ENCODE data around the gene CCDC174.

Gene CCDC174

DNA sequence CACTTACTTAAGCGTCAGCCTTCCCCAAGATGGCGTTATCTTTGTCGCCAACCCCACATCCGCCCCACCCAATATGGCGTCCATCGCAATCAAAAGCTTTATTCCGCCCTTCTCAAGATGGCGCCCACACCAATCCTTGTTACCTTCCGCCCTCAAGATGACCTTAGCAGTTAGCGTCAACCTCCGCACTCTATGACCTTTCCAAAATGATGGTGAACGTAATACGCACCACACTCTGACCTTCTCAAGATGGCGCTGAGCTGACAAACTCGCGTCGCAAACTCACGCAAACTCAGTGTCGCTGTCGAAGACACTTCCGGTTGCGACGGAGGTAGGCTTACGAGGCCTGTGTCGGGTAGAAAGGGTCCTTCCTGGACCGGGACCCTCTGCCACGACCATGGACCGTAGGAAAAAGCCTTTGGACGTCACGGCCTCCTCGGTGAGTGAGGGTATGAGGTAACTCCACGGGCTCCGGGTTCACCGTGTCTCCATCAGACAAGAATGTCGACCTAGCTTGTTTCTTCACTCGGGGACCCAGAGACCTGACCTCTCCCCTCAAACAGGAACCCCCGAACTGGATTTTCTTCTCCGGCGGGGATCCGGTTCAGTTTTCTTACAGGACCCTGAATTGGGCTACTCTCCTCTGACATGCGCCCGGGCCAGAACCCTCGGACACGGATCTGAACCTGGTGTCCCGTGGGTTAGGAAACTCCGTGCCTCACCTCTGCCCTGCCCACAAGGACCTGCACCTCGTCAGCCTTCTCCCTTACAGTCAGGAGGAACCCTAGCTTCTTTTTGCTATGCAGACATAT is at the start of gene CCDC174 (continued):
- TF ChIP-seq, protein P1, sequence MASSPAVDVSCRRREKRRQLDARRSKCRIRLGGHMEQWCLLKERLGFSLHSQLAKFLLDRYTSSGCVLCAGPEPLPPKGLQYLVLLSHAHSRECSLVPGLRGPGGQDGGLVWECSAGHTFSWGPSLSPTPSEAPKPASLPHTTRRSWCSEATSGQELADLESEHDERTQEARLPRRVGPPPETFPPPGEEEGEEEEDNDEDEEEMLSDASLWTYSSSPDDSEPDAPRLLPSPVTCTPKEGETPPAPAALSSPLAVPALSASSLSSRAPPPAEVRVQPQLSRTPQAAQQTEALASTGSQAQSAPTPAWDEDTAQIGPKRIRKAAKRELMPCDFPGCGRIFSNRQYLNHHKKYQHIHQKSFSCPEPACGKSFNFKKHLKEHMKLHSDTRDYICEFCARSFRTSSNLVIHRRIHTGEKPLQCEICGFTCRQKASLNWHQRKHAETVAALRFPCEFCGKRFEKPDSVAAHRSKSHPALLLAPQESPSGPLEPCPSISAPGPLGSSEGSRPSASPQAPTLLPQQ (tag by site-specific recombination; IDR thresholded peaks at IDR 0.05), result peak; percentile 88
- TF ChIP-seq KLF16 (tag by site-specific recombination; IDR thresholded peaks at IDR 0.05) (0 out of 2 replicates have a peak, but pooled peaks have one; percentile 27), RBAK (tag by site-specific recombination; IDR thresholded peaks at IDR 0.05) (no peak), ZNF843 (tag by site-specific recombination; IDR thresholded peaks at IDR 0.05) (peak; percentile 77), TRIM28 (IDR thresholded peaks at IDR 0.05; ENCODE audit: borderline replicate concordance, low read length) (peak; percentile 87; the same call in 1 of the 2 replicates), ZNF354C (tag by site-specific recombination; IDR thresholded peaks at IDR 0.05; ENCODE audit: borderline replicate concordance, low read depth) (no peak), ZSCAN30 (tag by site-specific recombination; IDR thresholded peaks at IDR 0.05) (no peak), ZNF341 (tag by site-specific recombination; IDR thresholded peaks at IDR 0.05; ENCODE audit: low read depth) (no peak), YY2 (tag by site-specific recombination; IDR thresholded peaks at IDR 0.05) (peak; percentile 100), ZNF747 (tag by site-specific recombination; IDR thresholded peaks at IDR 0.05) (no peak), ZNF585B (tag by site-specific recombination; IDR thresholded peaks at IDR 0.05) (no peak), HOXC10 (CRISPR knock-in tag; IDR thresholded peaks at IDR 0.05) (no peak), FEZF1 (tag by site-specific recombination; IDR thresholded peaks at IDR 0.05) (no peak), ZNF133 (tag by site-specific recombination; IDR thresholded peaks at IDR 0.05) (no peak), ZNF561 (tag by site-specific recombination; IDR thresholded peaks at IDR 0.05; ENCODE audit: borderline replicate concordance) (peak; percentile 62; the same call in 1 of the 2 replicates), SP2 (tag by site-specific recombination; IDR thresholded peaks at IDR 0.05) (peak; percentile 74), ZNF175 (tag by site-specific recombination; IDR thresholded peaks at IDR 0.05) (no peak), ZNF610 (tag by site-specific recombination; IDR thresholded peaks at IDR 0.05; ENCODE audit: borderline replicate concordance) (peak; percentile 85), ZNF791 (tag by site-specific recombination; IDR thresholded peaks at IDR 0.05) (no peak), ZNF501 (tag by site-specific recombination; IDR thresholded peaks at IDR 0.05) (peak; percentile 91), ZNF664 (tag by site-specific recombination; IDR thresholded peaks at IDR 0.05) (peak; percentile 40; the same call in 1 of the 2 replicates), ZNF114 (tag by site-specific recombination; IDR thresholded peaks at IDR 0.05) (no peak), ZBTB48 (tag by site-specific recombination; IDR thresholded peaks at IDR 0.05) (0 out of 2 replicates have a peak, but pooled peaks have one; percentile 16), YY1 (tag by site-specific recombination; IDR thresholded peaks at IDR 0.05) (peak; percentile 100), ZNF391 (tag by site-specific recombination; IDR thresholded peaks at IDR 0.05; ENCODE audit: borderline replicate concordance, low read depth) (peak; percentile 81; the same call in 1 of the 2 replicates), ZBTB7A (tag by site-specific recombination; IDR thresholded peaks at IDR 0.05; ENCODE audit: low read depth) (0 out of 2 replicates have a peak, but pooled peaks have one; percentile 73), ZSCAN16 (tag by site-specific recombination; IDR thresholded peaks at IDR 0.05) (no peak), PRDM1 (tag by site-specific recombination; IDR thresholded peaks at IDR 0.05) (no peak)
- TF ChIP-seq, protein P2, sequence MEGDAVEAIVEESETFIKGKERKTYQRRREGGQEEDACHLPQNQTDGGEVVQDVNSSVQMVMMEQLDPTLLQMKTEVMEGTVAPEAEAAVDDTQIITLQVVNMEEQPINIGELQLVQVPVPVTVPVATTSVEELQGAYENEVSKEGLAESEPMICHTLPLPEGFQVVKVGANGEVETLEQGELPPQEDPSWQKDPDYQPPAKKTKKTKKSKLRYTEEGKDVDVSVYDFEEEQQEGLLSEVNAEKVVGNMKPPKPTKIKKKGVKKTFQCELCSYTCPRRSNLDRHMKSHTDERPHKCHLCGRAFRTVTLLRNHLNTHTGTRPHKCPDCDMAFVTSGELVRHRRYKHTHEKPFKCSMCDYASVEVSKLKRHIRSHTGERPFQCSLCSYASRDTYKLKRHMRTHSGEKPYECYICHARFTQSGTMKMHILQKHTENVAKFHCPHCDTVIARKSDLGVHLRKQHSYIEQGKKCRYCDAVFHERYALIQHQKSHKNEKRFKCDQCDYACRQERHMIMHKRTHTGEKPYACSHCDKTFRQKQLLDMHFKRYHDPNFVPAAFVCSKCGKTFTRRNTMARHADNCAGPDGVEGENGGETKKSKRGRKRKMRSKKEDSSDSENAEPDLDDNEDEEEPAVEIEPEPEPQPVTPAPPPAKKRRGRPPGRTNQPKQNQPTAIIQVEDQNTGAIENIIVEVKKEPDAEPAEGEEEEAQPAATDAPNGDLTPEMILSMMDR (tag by site-specific recombination; IDR thresholded peaks at IDR 0.05), result no peak; the same call in 1 of the 2 replicates
- TF ChIP-seq, protein P3, sequence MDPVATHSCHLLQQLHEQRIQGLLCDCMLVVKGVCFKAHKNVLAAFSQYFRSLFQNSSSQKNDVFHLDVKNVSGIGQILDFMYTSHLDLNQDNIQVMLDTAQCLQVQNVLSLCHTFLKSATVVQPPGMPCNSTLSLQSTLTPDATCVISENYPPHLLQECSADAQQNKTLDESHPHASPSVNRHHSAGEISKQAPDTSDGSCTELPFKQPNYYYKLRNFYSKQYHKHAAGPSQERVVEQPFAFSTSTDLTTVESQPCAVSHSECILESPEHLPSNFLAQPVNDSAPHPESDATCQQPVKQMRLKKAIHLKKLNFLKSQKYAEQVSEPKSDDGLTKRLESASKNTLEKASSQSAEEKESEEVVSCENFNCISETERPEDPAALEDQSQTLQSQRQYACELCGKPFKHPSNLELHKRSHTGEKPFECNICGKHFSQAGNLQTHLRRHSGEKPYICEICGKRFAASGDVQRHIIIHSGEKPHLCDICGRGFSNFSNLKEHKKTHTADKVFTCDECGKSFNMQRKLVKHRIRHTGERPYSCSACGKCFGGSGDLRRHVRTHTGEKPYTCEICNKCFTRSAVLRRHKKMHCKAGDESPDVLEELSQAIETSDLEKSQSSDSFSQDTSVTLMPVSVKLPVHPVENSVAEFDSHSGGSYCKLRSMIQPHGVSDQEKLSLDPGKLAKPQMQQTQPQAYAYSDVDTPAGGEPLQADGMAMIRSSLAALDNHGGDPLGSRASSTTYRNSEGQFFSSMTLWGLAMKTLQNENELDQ (tag by site-specific recombination; IDR thresholded peaks at IDR 0.05; ENCODE audit: low read depth), result no peak
- TF ChIP-seq, protein P4, sequence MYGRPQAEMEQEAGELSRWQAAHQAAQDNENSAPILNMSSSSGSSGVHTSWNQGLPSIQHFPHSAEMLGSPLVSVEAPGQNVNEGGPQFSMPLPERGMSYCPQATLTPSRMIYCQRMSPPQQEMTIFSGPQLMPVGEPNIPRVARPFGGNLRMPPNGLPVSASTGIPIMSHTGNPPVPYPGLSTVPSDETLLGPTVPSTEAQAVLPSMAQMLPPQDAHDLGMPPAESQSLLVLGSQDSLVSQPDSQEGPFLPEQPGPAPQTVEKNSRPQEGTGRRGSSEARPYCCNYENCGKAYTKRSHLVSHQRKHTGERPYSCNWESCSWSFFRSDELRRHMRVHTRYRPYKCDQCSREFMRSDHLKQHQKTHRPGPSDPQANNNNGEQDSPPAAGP (tag by site-specific recombination; IDR thresholded peaks at IDR 0.05), result peak; percentile 87; the same call in 1 of the 2 replicates
- TF ChIP-seq, protein P5, sequence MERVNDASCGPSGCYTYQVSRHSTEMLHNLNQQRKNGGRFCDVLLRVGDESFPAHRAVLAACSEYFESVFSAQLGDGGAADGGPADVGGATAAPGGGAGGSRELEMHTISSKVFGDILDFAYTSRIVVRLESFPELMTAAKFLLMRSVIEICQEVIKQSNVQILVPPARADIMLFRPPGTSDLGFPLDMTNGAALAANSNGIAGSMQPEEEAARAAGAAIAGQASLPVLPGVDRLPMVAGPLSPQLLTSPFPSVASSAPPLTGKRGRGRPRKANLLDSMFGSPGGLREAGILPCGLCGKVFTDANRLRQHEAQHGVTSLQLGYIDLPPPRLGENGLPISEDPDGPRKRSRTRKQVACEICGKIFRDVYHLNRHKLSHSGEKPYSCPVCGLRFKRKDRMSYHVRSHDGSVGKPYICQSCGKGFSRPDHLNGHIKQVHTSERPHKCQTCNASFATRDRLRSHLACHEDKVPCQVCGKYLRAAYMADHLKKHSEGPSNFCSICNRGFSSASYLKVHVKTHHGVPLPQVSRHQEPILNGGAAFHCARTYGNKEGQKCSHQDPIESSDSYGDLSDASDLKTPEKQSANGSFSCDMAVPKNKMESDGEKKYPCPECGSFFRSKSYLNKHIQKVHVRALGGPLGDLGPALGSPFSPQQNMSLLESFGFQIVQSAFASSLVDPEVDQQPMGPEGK (tag by site-specific recombination; IDR thresholded peaks at IDR 0.05), result no peak

Measured in HEK293 (cell line).